Activated naive CD8-positive, alpha-beta T cell treated with anti-CD3 and anti-CD28 coated beads, Interleukin-2, amount 50 U/mL, for 24 hours (primary cell): Measurements from ENCODE around the gene ADD2.

Experiments
- ATAC-seq: fragments of 150-1000 bp; cut with Tn5 transposase; one replicate; pipeline ENCODE4 v1.10.0; 2021
- DNase-seq: peaks from one replicate; pipeline ENCODE4 v3.0.0; 2021
- H3K27ac Mint-ChIP-seq: one replicate; pipeline ENCODE4 v1.8.0; 2021; ENCODE audit warnings: mild to moderate bottlenecking, mixed read lengths
- H3K27me3 Mint-ChIP-seq: one replicate; pipeline ENCODE4 v1.8.0; 2021; ENCODE audit warnings: mixed read lengths
- H3K36me3 Mint-ChIP-seq: one replicate; pipeline ENCODE4 v1.8.0; 2021; ENCODE audit warnings: low read depth, mixed read lengths
- H3K4me1 Mint-ChIP-seq: one replicate; pipeline ENCODE4 v1.8.0; 2021; ENCODE audit warnings: mixed read lengths
- H3K4me3 Mint-ChIP-seq: one replicate; pipeline ENCODE4 v1.8.0; 2021; ENCODE audit warnings: mild to moderate bottlenecking, moderate library complexity, mixed read lengths
- H3K9me3 Mint-ChIP-seq: one replicate; pipeline ENCODE4 v1.8.0; 2021; ENCODE audit warnings: mixed read lengths

The ADD2 gene

GRCh38 chr2:70771446-70771845 is 3.4 kb upstream of the ADD2 start:
- no peaks in the 10 kb centered on the region for H3K9me3 Mint-ChIP-seq
- no peak overlapping the region for H3K27ac Mint-ChIP-seq
- H3K4me3 Mint-ChIP-seq: no peak overlapping the region
- DNase-seq: no peak
- H3K27me3 Mint-ChIP-seq: peaks cover 41% of the 10 kb centered on the region
- H3K36me3 Mint-ChIP-seq: no peaks in the 10 kb centered on the region
- no peak for ATAC-seq
- peaks cover 11% of the 10 kb centered on the region for H3K4me1 Mint-ChIP-seq

GRCh38 chr2:70769450-70769849 is 1.4 kb upstream of the ADD2 start:
- H3K36me3 Mint-ChIP-seq: no peaks in the 10 kb centered on the region
- H3K4me3 Mint-ChIP-seq: no peak overlapping the region
- DNase-seq (no peak), ATAC-seq (no peak)
- peaks cover 43% of the 10 kb centered on the region for H3K27me3 Mint-ChIP-seq
- H3K27ac Mint-ChIP-seq: peak overlapping the region; percentile 28
- no peaks in the 10 kb centered on the region for H3K9me3 Mint-ChIP-seq
- H3K4me1 Mint-ChIP-seq: peaks cover 13% of the 10 kb centered on the region

GRCh38 chr2:70768590-70769085 is 638 bp upstream of the ADD2 start:
- H3K36me3 Mint-ChIP-seq: no peaks in the 10 kb centered on the region
- H3K4me1 Mint-ChIP-seq: peaks cover 13% of the 10 kb centered on the region
- H3K9me3 Mint-ChIP-seq: no peaks in the 10 kb centered on the region
- peaks cover 39% of the 10 kb centered on the region for H3K27me3 Mint-ChIP-seq
- no peak for DNase-seq
- no peak overlapping the region for H3K27ac Mint-ChIP-seq
- H3K4me3 Mint-ChIP-seq: peak overlapping the region; percentile 70
- no peak for ATAC-seq

GRCh38 chr2:70767079-70767698 is 811 bp downstream of the ADD2 start:
- H3K27ac Mint-ChIP-seq: peak overlapping the region; percentile 25
- peaks cover 31% of the 10 kb centered on the region for H3K27me3 Mint-ChIP-seq
- peak overlapping the region; percentile 81 for H3K4me3 Mint-ChIP-seq
- DNase-seq: peak; percentile 20
- peak; percentile 17 for ATAC-seq
- peaks cover 13% of the 10 kb centered on the region for H3K4me1 Mint-ChIP-seq
- H3K9me3 Mint-ChIP-seq: no peaks in the 10 kb centered on the region
- no peaks in the 10 kb centered on the region for H3K36me3 Mint-ChIP-seq

- Mint-ChIP-seq H3K36me3 (no peaks in the 10 kb centered on the region), H3K27ac (peak overlapping the region; percentile 25), H3K4me3 (peak overlapping the region; percentile 69), H3K9me3 (no peaks in the 10 kb centered on the region), H3K4me1 (peaks cover 13% of the 10 kb centered on the region), H3K27me3 (peaks cover 34% of the 10 kb centered on the region)
- DNase-seq: no peak
- ATAC-seq: no peak
Observed at GRCh38 chr2:70766357-70767078, 1.5 kb downstream of the ADD2 start.

GRCh38 chr2:70765507-70765906 is 2.5 kb downstream of the ADD2 start:
- ATAC-seq (no peak), DNase-seq (no peak)
- Mint-ChIP-seq H3K4me1 (peaks cover 13% of the 10 kb centered on the region), H3K4me3 (no peak overlapping the region), H3K27me3 (peaks cover 32% of the 10 kb centered on the region), H3K27ac (no peak overlapping the region), H3K36me3 (no peaks in the 10 kb centered on the region), H3K9me3 (no peaks in the 10 kb centered on the region)

GRCh38 chr2:70759446-70759845 is 8.6 kb downstream of the ADD2 start:
- Mint-ChIP-seq H3K9me3 (no peaks in the 10 kb centered on the region), H3K36me3 (no peaks in the 10 kb centered on the region), H3K27ac (no peak overlapping the region), H3K4me3 (no peak overlapping the region), H3K27me3 (peaks cover 16% of the 10 kb centered on the region), H3K4me1 (no peaks in the 10 kb centered on the region)
- ATAC-seq: no peak
- DNase-seq: no peak

- H3K4me3 Mint-ChIP-seq: no peak overlapping the region
- ATAC-seq (no peak), DNase-seq (no peak)
- no peak overlapping the region for H3K27ac Mint-ChIP-seq
- H3K9me3 Mint-ChIP-seq: no peaks in the 10 kb centered on the region
- H3K36me3 Mint-ChIP-seq: no peaks in the 10 kb centered on the region
- H3K27me3 Mint-ChIP-seq: peaks cover 13% of the 10 kb centered on the region
- no peaks in the 10 kb centered on the region for H3K4me1 Mint-ChIP-seq
Observed at GRCh38 chr2:70757966-70758365, 10.0 kb downstream of the ADD2 start.

- Mint-ChIP-seq H3K4me1 (no peaks in the 10 kb centered on the region), H3K4me3 (no peak overlapping the region), H3K9me3 (no peaks in the 10 kb centered on the region), H3K27me3 (peaks cover 13% of the 10 kb centered on the region), H3K27ac (no peak overlapping the region), H3K36me3 (no peaks in the 10 kb centered on the region)
- DNase-seq: no peak
- ATAC-seq: no peak
Observed at GRCh38 chr2:70757360-70757759, 10.6 kb downstream of the ADD2 start.

- Mint-ChIP-seq H3K9me3 (no peaks in the 10 kb centered on the region), H3K27ac (no peak overlapping the region), H3K36me3 (no peaks in the 10 kb centered on the region), H3K27me3 (peaks cover 13% of the 10 kb centered on the region), H3K4me1 (no peaks in the 10 kb centered on the region), H3K4me3 (no peak overlapping the region)
- DNase-seq (no peak), ATAC-seq (no peak)
Observed at GRCh38 chr2:70756128-70756527, 11.9 kb downstream of the ADD2 start.

- no peaks in the 10 kb centered on the region for H3K36me3 Mint-ChIP-seq
- no peak overlapping the region for H3K4me3 Mint-ChIP-seq
- H3K9me3 Mint-ChIP-seq: no peaks in the 10 kb centered on the region
- ATAC-seq (no peak), DNase-seq (no peak)
- peaks cover 16% of the 10 kb centered on the region for H3K27me3 Mint-ChIP-seq
- H3K27ac Mint-ChIP-seq: no peak overlapping the region
- peaks cover 3% of the 10 kb centered on the region for H3K4me1 Mint-ChIP-seq
Observed at GRCh38 chr2:70753902-70754301, 14.1 kb downstream of the ADD2 start.

GRCh38 chr2:70753031-70753430 is 15.0 kb downstream of the ADD2 start:
- Mint-ChIP-seq H3K27ac (no peak overlapping the region), H3K27me3 (peaks cover 14% of the 10 kb centered on the region), H3K36me3 (no peaks in the 10 kb centered on the region), H3K9me3 (no peaks in the 10 kb centered on the region), H3K4me1 (peaks cover 7% of the 10 kb centered on the region), H3K4me3 (no peak overlapping the region)
- no peak for DNase-seq
- no peak for ATAC-seq

GRCh38 chr2:70752396-70752795 is 15.6 kb downstream of the ADD2 start:
- Mint-ChIP-seq H3K36me3 (peaks cover 1% of the 10 kb centered on the region), H3K27ac (no peak overlapping the region), H3K9me3 (peaks cover 3% of the 10 kb centered on the region), H3K27me3 (peaks cover 11% of the 10 kb centered on the region), H3K4me1 (peaks cover 9% of the 10 kb centered on the region), H3K4me3 (no peak overlapping the region)
- DNase-seq (no peak), ATAC-seq (no peak)

- H3K4me3 Mint-ChIP-seq: no peak overlapping the region
- peaks cover 11% of the 10 kb centered on the region for H3K4me1 Mint-ChIP-seq
- peaks cover 11% of the 10 kb centered on the region for H3K27me3 Mint-ChIP-seq
- H3K27ac Mint-ChIP-seq: no peak overlapping the region
- H3K36me3 Mint-ChIP-seq: peaks cover 3% of the 10 kb centered on the region
- ATAC-seq (no peak), DNase-seq (no peak)
- peaks cover 5% of the 10 kb centered on the region for H3K9me3 Mint-ChIP-seq
Observed at GRCh38 chr2:70751881-70752280, 16.1 kb downstream of the ADD2 start.

GRCh38 chr2:70750320-70750719 is 17.7 kb downstream of the ADD2 start:
- Mint-ChIP-seq H3K4me1 (peaks cover 11% of the 10 kb centered on the region), H3K36me3 (peaks cover 3% of the 10 kb centered on the region), H3K27me3 (peaks cover 9% of the 10 kb centered on the region), H3K27ac (no peak overlapping the region), H3K9me3 (peaks cover 5% of the 10 kb centered on the region), H3K4me3 (no peak overlapping the region)
- DNase-seq (no peak), ATAC-seq (no peak)
